NCI-H748 (cell line): ENCODE data around the gene NOP9.
A peak's percentile ranks its signal among the peaks of the same experiment; 100 is the strongest.

Experiments
- DNase-seq: peaks from one replicate; lab custom pipeline; 2025; ENCODE audit not compliant: unreplicated experiment; lab: John Stamatoyannopoulos, UW

Gene NOP9

GRCh38 chr14:24282736-24283135, 16.9 kb upstream of the NOP9 start:
- no peak for DNase-seq

GRCh38 chr14:24283796-24284460, 15.7 kb upstream of the NOP9 start:
- no peak for DNase-seq

GRCh38 chr14:24284501-24285035, 15.1 kb upstream of the NOP9 start:
- DNase-seq = no peak

GRCh38 chr14:24285351-24285750, 14.3 kb upstream of the NOP9 start:
- no peak for DNase-seq

- DNase-seq = no peak
Measured at GRCh38 chr14:24286996-24287395, 12.7 kb upstream of the NOP9 start.

- no peak for DNase-seq
Measured at GRCh38 chr14:24289649-24290280, 9.9 kb upstream of the NOP9 start.

GRCh38 chr14:24290746-24291145, 8.9 kb upstream of the NOP9 start:
- DNase-seq = no peak

- no peak for DNase-seq
Measured at GRCh38 chr14:24291446-24292117, 8.1 kb upstream of the NOP9 start.

- DNase-seq = no peak
Measured at GRCh38 chr14:24292118-24292807, 7.4 kb upstream of the NOP9 start.

- DNase-seq = no peak
Measured at GRCh38 chr14:24293525-24293924, 6.1 kb upstream of the NOP9 start.

GRCh38 chr14:24296341-24297157, 3.1 kb upstream of the NOP9 start:
- DNase-seq = peak; percentile 45

GRCh38 chr14:24297190-24297964, 2.3 kb upstream of the NOP9 start:
- no peak for DNase-seq

- DNase-seq = peak; percentile 25
Measured at GRCh38 chr14:24298892-24299254, 777 bp upstream of the NOP9 start.

- DNase-seq = no peak
Measured at GRCh38 chr14:24300326-24300980, 803 bp downstream of the NOP9 start.

- no peak for DNase-seq
Measured at GRCh38 chr14:24304019-24304387, 4.4 kb downstream of the NOP9 start.

- DNase-seq = no peak
Measured at GRCh38 chr14:24307156-24307574, 7.5 kb downstream of the NOP9 start.

- peak; percentile 49 for DNase-seq
Measured at GRCh38 chr14:24307575-24308341, 8.1 kb downstream of the NOP9 start, which contains the start of gene CIDEB. CIDEB (minus strand) TSS chr14:24307977; CDS start chr14:24307858, 119 bp downstream.

GRCh38 chr14:24308342-24309124, 8.9 kb downstream of the NOP9 start:
- DNase-seq = no peak
